WTC11 (cell line): Measurements from ENCODE around the gene RIN1. TPM values are rescaled to one million over a fixed set of nuclear protein-coding genes. Genes with fewer than 3 reads are reported as not detected.

Source experiments
- ATAC-seq: fragments of 200-7000 bp; cut with Tn5 transposase; 2 replicates; pipeline ENCODE4 v1.10.0; 2021; ENCODE audit warnings: mild to moderate bottlenecking, moderate library complexity
- CTCF ChIA-PET: fragments of 300-600 bp; sonication (Branson Sonifier 250); formaldehyde crosslinking; loops from one replicate; lab custom pipeline; 2021; ENCODE audit warnings: antibody characterized with exemption; lab: Charles Lee
- POLR2A ChIA-PET: fragments of 350-600 bp; sonication (Branson Sonifier 250); formaldehyde crosslinking; loops from one replicate; lab custom pipeline; 2021; ENCODE audit warnings: antibody characterized with exemption; lab: Charles Lee
- DNase-seq: peaks from one replicate; pipeline ENCODE4 v3.0.0; 2021; ENCODE audit warnings: low spot score
- H3K27ac Mint-ChIP-seq: 2 replicates; pipeline ENCODE4 v1.8.0; 2021; ENCODE audit warnings: mixed read lengths
- H3K27me3 Mint-ChIP-seq: 2 replicates; pipeline ENCODE4 v1.8.0; 2021; ENCODE audit warnings: low read depth, mild to moderate bottlenecking, moderate library complexity, mixed read lengths
- H3K36me3 Mint-ChIP-seq: 2 replicates; pipeline ENCODE4 v1.8.0; 2021; ENCODE audit warnings: mixed read lengths
- H3K4me1 Mint-ChIP-seq: 2 replicates; pipeline ENCODE4 v1.8.0; 2022; ENCODE audit warnings: mixed read lengths
- H3K4me3 Mint-ChIP-seq: 2 replicates; pipeline ENCODE4 v1.8.0; 2021; ENCODE audit warnings: mild to moderate bottlenecking, moderate library complexity, mixed read lengths
- H3K9me3 Mint-ChIP-seq: 2 replicates; pipeline ENCODE4 v1.8.0; 2021; ENCODE audit warnings: mixed read lengths
- AR ChIP-seq: fragments of 250-450 bp; sonication (Bioruptor Pico); IDR thresholded peaks from 2 replicates; pipeline ENCODE4 v1.9.0; 2021; ENCODE audit warnings: mild to moderate bottlenecking
- ARID4B ChIP-seq: sonication (generic); formaldehyde crosslinking; IDR thresholded peaks from 2 replicates; pipeline ENCODE4 v1.8.0; 2023; ENCODE audit warnings: missing genetic modification reagents, mild to moderate bottlenecking, borderline replicate concordance
- ATF2 ChIP-seq: sonication (generic); formaldehyde crosslinking; IDR thresholded peaks from 2 replicates; pipeline ENCODE4 v1.8.1; 2022; ENCODE audit warnings: low read depth, missing genetic modification reagents, borderline replicate concordance
- ATF3 ChIP-seq: sonication (generic); formaldehyde crosslinking; conservative IDR thresholded peaks from 2 replicates; pipeline ENCODE4 v1.8.1; 2022; ENCODE audit warnings: mild to moderate bottlenecking, missing genetic modification reagents
- CREM ChIP-seq: sonication (generic); formaldehyde crosslinking; IDR thresholded peaks from 2 replicates; pipeline ENCODE4 v1.8.1; 2022; ENCODE audit warnings: mild to moderate bottlenecking, missing genetic modification reagents, moderate library complexity
- E2F5 ChIP-seq: sonication (generic); formaldehyde crosslinking; IDR thresholded peaks from 2 replicates; pipeline ENCODE4 v1.8.1; 2022; ENCODE audit warnings: mild to moderate bottlenecking, moderate library complexity, missing genetic modification reagents
- FOXP4 ChIP-seq: sonication (generic); formaldehyde crosslinking; IDR thresholded peaks from 2 replicates; pipeline ENCODE4 v1.8.0; 2022; ENCODE audit warnings: mild to moderate bottlenecking, missing genetic modification reagents
- NFATC4 ChIP-seq: fragments of 250-450 bp; sonication (Bioruptor Pico); IDR thresholded peaks from 2 replicates; pipeline ENCODE4 v1.9.0; 2021; ENCODE audit warnings: mild to moderate bottlenecking
- PRDM15 ChIP-seq: sonication (generic); formaldehyde crosslinking; IDR thresholded peaks from 2 replicates; pipeline ENCODE4 v1.8.0; 2022; ENCODE audit warnings: missing genetic modification reagents
- PRRX2 ChIP-seq: fragments of 250-450 bp; sonication (Bioruptor Pico); IDR thresholded peaks from 2 replicates; pipeline ENCODE4 v1.8.0; 2021; ENCODE audit warnings: mild to moderate bottlenecking
- RORB ChIP-seq: fragments of 250-450 bp; sonication (Bioruptor Pico); IDR thresholded peaks from 2 replicates; pipeline ENCODE4 v1.9.0; 2021; ENCODE audit warnings: mild to moderate bottlenecking
- STAT6 ChIP-seq: sonication (generic); formaldehyde crosslinking; conservative IDR thresholded peaks from 2 replicates; pipeline ENCODE4 v1.8.1; 2023; ENCODE audit warnings: mild to moderate bottlenecking, low read depth, missing genetic modification reagents, moderate library complexity
- TEAD1 ChIP-seq: sonication (generic); formaldehyde crosslinking; IDR thresholded peaks from 2 replicates; pipeline ENCODE4 v1.8.0; 2022; ENCODE audit warnings: mild to moderate bottlenecking, missing genetic modification reagents
- USF2 ChIP-seq: sonication (generic); formaldehyde crosslinking; IDR thresholded peaks from 2 replicates; pipeline ENCODE4 v1.8.1; 2023; ENCODE audit warnings: mild to moderate bottlenecking, missing genetic modification reagents, moderate library complexity
- ZNF423 ChIP-seq: fragments of 250-450 bp; sonication (Bioruptor Pico); IDR thresholded peaks from 2 replicates; pipeline ENCODE4 v2.1.2; 2022; ENCODE audit warnings: mild to moderate bottlenecking, moderate library complexity
- total RNA-seq: library from RNA; stranded (reverse); gene quantifications from 3 replicates; pipeline ENCODE4 v1.2.3, GENCODE V29; 2021

RIN1 gene
- total RNA-seq, 1 experiment from 2014 or later = 5.0 TPM

GRCh38 chr11:66371627-66372415, 35.6 kb upstream of the RIN1 start, which contains the start of gene SLC29A2:
TSS of gene SLC29A2 (minus strand) at chr11:66371760. CDS start at chr11:66371591, 169 bp downstream.
- Mint-ChIP-seq H3K36me3 (peaks cover 28% of the 10 kb centered on the region), H3K4me1 (peaks cover 27% of the 10 kb centered on the region), H3K27ac (peak within 1 kb of the TSS; percentile 96), H3K9me3 (no peaks in the 10 kb centered on the region), H3K4me3 (peak within 1 kb of the TSS; percentile 95), H3K27me3 (no peaks in the 10 kb centered on the region)
- DNase-seq = peak; percentile 98
- CTCF ChIA-PET = interaction anchor here (0.6 to 6.8 kb wide), 15 partner anchors 8 to 120 kb away, joined by 3 to 53 read pairs (median 7); partner anchors contain the start of genes MRPL11, NPAS4 and RIN1
- POLR2A ChIA-PET = interaction anchor here (0.7 to 2.8 kb wide), 7 partner anchors 14 to 83 kb away, joined by 3 to 12 read pairs (median 3); partner anchors contain the start of genes BRMS1, CD248 and YIF1A
- ATAC-seq = peak; percentile 88
- TF ChIP-seq USF2 (CRISPR knock-in tag) = no peak
- TF ChIP-seq PRDM15 = no peak
- TF ChIP-seq ZNF423 (CRISPR knock-in tag) = peak; percentile 87
- no peak; the same call in 1 of the 2 replicates for TF ChIP-seq TEAD1
- 0 out of 2 replicates have a peak, but pooled peaks have one; percentile 50 for TF ChIP-seq E2F5
- no peak for TF ChIP-seq AR
- TF ChIP-seq NFATC4 (CRISPR knock-in tag) = no peak
- TF ChIP-seq RORB (CRISPR knock-in tag) = no peak
- no peak for TF ChIP-seq ATF3 (CRISPR knock-in tag)
- TF ChIP-seq STAT6 (CRISPR knock-in tag) = 0 out of 2 replicates have a peak, but pooled peaks have one; percentile 31
- no peak for TF ChIP-seq FOXP4 (CRISPR knock-in tag)
- TF ChIP-seq PRRX2 (CRISPR knock-in tag) = no peak
- TF ChIP-seq CREM (CRISPR knock-in tag) = peak; percentile 56; the same call in 1 of the 2 replicates
- TF ChIP-seq ATF2 = no peak
- TF ChIP-seq ARID4B (CRISPR knock-in tag) = peak; percentile 78; the same call in 1 of the 2 replicates
